Stimulated activated CD4-positive, alpha-beta T cell treated with anti-CD3 and anti-CD28 coated beads, Interleukin-4, amount 100 ng/mL, for 24 hours (primary cell): ENCODE measurements around the gene TAX1BP1.
"Not testable (repeated sequence)": the region's sequence is repeated elsewhere in the genome, so short reads cannot be mapped to it uniquely, and the experiment has no call there.

ENCODE experiments used
- DNase-seq: peaks from one replicate; pipeline ENCODE4 v3.0.0-alpha.2; 2020

TAX1BP1 gene

DNA sequence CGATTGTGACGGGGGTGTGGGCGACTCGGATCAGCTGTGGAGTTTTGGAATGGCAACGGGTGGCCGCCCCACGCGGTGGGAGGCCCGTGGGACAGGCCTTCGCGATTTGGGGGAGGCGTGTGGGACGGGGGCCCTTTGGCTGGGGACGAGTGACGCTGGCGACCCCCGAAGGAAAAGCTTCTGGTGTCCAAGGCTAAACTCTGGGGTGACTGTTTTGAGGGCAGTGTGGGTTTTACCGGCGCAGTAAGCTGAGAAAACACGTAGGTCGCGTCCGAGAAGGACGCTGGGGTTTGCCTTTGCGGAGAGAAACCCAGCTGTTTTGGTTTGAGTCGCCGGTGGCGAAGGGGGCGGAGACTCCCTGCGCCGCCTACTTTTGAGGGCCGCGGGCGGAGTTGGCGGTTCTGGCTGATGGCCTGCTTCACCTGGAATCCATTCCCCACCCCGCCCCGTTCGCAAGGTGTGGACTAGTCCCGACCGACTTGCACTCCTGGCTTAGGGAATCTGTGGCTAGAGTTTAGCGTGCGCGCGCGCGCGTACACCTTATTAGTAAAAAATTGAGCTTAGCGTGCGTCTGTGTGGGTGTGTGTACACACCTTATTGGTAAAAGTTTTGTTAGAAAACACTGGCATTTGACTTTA lies 606 bp downstream of the TAX1BP1 start:
- peak; percentile 84 for DNase-seq

DNA sequence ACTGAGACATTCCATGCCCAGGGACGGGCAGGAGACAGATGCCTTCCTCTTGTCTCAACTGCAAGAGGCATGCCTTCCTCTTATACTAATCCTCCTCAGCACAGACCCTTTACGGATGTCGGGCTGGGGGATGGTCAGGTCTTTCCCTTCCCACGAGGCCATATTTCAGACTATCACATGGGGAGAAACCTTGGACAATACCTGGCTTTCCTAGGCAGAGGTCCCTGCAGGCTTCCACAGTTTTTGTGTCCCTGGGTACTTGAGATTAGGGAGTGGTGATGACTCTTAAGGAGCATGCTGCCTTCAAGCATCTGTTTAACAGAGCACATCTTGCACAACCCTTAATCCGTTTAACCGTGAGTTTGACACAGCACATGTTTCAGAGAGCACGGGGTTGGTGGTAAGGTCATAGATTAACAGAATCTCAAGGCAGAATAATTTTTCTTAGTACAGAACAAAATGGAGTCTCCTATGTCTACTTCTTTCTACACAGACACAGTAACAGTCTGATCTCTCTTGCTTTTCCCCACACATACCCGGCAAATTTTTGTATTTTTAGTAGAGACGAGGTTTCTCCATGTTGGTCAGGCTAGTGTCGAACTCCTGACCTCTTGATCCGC lies 2.2 kb downstream of the TAX1BP1 start:
- DNase-seq = not testable (repeated sequence)

DNA sequence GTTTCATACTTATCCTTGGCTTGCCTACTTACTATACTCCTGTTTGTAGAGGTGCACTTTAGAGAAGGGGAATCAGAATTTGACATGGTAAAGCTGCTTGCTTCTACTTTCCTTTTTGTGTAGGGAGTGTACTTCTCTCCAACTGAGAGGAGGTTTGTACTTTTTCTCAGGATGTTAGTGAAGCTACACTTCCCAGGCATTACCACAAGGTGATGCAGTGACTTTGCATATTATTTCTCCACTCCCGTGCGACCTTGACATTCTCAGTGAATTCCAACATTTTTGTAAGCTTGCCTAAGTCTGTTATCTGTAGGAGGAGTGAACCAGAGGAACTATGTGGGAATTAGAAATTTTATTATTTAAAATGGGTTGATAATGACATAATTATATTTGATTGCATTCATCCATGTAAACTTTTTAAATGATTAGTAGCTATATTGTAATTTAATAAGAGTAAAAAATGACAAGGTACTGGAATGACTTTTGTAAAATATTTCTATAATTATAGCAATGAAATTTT lies 5.2 kb downstream of the TAX1BP1 start:
- DNase-seq = no peak

DNA sequence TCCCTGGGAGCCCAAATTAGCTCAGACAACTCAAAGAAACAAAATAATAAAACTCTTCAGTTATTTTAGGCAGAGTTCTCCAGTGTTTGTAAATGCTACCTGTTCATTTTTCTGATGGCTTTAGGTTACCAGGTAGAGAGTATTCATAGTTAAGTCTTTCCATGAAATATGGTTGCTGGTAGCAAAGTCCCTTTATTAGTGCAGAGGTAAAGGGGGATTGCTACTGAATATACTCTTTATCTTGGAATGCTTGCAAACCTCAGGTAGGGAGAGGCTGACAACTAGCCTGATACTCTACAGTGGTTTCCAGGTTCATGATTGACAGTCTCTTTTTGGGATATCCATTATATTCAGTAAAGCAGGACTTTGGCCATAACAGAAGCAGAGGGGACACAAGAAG lies 6.5 kb downstream of the TAX1BP1 start:
- no peak for DNase-seq

DNA sequence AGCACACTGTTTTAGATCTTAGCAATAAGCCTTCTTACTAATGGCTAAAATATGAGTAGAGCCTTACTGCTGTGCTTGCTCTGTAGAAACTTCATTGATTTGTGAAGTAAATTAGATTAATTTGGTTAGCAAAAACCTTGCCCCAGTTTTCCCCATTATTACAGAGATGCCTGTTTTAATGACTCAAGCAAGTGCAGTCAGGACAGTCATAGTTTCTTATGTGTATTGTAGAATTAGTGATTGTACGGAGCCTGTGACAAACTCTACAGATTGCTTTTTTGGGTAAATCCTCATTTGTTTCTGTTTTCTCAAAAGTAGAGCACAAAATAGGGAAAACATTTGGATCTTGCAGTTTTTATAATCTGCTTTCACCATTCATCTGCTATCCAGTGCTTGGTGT lies 7.0 kb downstream of the TAX1BP1 start:
- no peak for DNase-seq

DNA sequence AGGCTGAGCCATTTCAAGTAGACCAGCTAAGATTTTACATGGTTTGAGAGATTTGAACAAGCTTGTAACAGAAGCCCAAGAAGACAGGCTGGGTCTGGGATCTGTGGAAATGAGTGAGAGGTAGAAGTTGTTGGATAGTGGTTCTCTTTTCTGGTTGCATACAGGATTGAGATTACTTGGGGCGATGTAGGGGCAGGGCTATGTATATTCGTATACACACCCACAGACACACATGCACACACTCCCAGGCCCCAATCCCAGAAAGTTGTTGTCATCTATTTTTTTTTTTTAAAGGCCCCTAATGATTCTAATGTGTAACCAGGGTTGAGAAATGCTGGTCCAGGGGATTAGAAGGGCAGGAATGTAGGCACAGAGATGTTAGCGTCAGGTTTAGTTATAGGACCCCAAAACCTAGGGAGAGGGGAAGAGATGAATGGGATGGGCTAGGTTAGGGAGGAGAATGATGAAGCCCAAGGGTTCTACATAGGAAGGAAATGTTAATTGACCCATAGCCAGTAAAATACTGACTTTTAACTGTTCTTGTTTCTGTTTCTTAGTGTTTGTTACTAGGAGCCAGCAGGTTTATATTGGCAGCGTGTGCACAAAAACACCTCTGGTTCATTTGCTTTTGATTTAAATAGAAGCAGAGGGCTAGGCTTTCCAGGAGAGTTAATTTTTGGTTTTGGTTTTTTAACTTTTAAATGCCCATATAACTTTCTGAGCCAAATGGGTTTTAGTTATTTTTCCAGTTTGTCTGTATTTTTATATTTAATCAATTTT lies 7.8 kb downstream of the TAX1BP1 start:
- DNase-seq = no peak

DNA sequence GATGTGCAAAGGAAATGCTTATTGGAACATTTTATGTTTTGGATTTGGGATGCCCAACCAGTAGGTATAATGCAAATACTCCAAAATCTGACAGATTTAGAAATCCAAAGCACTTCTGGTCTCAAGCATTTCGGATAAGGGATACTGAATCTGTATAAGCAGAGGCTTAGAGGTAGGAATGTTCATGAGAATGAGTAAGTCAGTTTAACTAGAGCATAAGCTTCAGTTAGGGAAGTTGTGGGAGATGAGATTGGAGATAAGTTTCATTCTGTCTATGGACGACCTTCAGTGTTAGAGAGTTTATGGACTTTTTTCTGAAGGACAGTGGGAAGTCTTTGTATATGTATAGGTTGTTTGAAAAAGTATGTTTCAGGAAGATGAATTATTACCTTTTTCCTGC lies 10.4 kb downstream of the TAX1BP1 start:
- DNase-seq = no peak

DNA sequence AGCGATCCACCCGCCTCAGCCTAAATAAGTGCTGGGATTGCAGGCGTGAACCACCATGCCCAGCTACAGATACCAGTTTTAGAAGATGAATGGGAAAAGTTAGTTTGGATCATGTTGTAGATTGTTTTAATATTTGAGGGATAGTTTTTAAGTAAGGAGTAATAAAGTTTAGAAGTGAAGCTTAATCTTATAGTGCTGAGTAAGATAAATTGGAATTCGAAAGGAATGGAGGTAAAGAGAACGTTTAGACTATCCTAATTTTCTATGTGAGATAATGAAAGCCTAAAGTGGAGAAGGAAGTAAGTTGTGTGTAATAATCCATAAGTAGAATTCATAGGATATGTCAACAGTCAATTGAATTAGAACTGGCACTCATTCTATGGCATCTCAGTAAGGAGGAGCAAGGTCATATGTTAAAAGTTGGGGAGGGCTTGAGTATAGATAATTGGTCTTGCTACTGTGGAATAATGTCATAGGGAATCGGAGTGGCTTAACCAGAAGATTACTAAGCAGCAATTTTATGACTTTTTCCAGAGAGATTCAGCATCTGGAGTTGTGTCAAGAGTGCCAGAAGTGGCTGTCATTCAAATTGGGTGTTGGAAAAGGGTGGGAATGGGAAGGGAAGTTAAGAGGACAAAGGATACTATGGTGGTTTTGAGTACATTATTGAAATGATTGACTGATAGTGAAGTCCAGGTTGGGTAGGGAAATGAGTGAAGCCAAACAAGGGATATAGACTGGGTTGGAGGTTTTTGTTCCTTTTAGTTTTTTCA lies 12.1 kb downstream of the TAX1BP1 start:
- DNase-seq = no peak

DNA sequence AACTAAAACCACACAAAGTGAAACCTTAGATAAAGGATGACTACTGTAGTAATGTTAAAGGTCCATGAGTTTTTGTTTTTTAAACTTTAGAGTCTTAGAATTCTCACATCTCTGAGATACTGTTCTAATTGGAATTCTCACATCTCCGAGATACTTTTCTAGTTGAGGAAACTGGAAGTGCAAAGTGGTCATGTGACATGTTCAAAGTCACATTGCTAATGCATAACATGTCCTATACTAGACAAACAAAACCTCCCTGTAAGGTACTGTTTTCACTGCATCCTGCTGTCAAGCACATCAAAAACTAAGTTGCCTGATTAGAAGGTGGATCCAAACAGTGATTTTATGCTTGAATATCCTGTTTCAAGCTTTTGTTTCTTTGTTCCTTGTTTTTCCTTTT lies 13.9 kb downstream of the TAX1BP1 start:
- no peak for DNase-seq

DNA sequence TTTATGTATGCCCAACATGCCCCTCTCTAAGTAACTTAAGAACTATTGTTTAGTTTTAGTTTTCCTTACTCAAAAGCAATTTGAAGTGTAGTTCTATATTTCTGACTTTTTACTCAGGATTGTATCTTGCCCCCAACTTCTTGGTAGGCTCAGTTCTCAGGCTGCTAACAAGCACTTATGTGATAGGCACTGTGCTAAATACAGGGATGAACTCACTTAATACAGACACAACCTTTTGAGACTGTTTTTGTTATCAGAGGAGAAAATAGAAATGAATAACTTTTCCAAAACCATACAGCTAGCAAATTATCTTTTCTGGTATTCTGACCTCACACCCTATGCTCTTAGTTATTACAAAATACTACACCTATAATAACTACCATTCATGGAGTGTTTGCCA lies 16.3 kb downstream of the TAX1BP1 start:
- DNase-seq = no peak

DNA sequence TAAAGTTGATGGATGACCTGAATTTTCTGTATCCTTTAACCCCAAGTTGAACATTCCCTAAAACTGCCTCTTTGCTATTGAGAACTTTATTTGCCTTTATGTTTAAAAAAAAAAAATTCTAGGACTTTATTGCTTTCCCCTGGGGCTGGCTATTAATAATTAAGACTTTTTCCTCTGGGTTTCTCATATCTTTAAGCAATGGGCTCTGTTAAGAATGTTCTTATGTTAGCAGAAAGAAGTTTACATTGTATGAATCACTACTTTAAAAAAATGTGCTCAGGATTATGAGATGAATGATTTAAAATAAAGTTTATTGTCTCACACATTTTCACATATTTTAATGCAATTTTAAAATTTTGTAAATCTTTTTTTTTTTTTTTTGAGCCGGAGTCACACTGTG lies 19.5 kb downstream of the TAX1BP1 start:
- no peak for DNase-seq

DNA sequence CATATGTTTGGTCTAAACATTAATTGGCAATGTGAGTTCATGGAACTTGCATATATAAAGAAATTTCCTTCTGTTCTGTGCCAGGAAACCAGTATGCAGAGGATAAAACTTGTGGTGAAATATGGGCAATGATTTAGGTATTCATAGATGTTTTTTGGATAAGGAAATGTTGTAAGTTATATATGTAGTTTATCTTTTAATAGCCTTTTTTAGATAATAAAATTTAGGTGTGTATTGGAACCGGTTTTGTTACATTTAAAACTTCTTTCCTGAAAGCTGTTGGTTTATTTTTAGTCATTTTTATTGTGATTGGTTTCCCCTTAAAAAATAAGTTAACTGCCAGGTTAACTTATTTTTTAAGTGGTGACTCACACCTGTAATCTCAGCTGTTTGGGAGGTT lies 22.1 kb downstream of the TAX1BP1 start:
- no peak for DNase-seq

DNA sequence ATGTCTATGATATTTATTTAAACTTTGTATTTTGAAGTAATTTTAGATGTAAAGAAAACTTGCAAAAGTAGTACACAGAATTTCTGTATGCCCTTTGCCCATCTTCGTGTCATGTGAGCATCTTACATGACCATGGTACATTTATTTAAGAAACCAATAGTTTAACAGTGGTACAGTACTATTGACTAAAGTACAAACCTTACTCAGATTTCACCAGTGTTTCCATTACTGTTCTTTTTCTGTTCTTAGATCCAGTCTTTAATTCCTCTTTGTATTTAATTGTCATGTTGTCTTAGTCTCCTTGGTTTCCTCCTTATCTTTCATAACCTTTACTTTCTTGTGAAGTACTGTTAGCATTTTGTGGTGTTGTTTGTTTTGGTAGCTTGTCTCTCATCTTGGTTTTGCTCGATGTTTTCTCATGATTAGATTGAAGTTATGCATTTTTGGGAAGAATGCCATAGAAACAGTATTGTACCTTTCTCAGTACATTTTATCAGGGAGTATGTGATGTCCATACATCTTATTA lies 24.1 kb downstream of the TAX1BP1 start:
- no peak for DNase-seq

DNA sequence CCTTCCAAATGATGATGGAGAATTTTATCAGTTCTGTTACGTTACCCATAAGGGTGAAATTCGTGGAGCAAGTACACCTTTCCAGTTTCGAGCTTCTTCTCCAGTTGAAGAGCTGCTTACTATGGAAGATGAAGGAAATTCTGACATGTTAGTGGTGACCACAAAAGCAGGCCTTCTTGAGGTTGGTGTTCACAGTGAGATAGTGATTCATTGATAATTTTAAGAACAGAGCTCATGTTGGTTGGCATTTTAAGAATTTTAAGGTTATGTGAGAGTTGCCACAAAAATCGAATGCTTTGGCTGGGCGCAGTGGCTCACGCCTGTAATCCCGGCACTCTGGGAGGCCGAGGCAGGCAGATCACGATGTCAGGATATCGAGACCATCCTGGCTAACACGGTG lies 25.9 kb downstream of the TAX1BP1 start:
- DNase-seq = no peak

DNA sequence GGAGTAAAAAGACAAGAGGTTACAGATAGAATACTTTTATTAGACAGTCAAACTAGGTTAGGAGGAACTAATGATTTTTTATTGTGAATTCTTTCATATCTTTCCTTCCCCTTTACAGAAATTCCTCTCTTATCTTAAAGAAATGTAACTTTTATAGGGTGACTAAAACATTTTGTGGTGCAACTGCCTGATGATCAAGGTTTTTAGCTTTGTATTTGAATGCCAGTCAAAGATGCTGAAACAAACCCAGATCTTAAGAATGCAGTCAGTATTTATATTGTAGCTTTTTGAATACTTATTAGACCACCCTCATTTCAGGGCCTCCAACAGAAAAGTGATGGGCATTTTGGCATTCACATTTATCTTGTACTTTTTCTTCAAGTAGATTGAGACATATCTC lies 27.4 kb downstream of the TAX1BP1 start:
- no peak for DNase-seq

DNA sequence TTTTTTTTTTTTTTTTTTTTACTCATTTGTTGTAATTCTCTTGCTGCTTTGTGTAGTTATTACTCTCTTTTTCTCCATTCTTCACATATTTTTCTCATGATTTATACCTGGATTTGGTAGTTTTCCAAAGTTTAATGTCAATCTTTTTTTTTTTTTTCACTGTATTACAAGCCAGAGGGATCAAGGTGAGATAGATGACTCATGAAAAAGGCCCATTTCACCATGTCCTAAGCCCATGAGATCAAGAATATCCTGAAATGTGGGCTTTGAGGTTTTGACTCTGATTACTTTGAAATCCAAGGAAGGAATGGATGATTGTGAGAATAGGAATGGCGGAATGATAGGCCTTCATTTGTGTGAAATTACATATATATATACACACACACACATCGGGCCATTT lies 31.1 kb downstream of the TAX1BP1 start:
- no peak for DNase-seq

DNA sequence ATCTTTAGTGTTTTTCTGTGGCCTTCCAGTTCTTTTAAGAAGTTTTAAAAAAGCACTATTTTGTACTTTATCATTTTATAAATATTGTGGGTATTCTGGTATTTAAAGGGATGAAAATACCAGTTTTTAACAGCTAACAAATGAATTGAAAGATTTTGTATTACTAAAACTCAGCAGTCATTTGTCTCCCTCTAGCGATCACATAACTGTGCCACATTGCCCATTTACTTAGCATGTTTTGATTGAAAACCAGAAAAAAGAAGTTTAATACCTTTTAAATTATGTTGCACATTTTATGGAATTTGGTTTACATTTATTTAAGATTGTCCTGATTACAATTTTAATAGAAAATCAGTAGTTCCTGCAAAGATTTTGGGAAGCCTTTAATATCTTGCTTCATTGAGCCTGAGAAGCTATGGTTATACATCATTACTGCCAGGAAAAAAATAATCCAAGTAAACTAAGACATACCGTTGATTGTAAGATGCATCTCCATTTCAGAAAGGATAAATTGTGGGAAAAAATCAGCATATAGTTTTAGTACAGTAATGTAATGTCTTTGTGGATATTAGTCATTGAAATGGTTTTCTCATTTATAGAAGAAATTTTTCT lies 34.9 kb downstream of the TAX1BP1 start:
- no peak for DNase-seq

DNA sequence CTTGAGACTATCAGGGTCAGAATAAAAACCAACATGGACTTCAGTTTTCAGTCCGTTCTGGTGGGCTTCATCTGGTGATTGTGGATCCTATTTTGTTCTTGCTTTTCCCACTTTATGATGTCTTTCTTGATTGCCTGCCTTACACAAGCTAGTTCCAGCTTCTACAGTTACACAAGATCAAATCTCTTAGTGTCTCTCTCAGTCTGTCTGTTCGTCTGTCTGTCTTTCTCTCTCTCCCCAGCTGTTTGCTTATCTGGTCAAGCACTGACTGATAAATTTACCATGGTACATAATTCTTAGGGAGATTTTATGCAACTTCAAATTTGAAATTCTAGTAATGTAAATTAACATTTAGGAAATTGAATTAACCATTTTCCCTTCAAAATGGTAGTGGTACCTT lies 35.8 kb downstream of the TAX1BP1 start:
- no peak for DNase-seq

DNA sequence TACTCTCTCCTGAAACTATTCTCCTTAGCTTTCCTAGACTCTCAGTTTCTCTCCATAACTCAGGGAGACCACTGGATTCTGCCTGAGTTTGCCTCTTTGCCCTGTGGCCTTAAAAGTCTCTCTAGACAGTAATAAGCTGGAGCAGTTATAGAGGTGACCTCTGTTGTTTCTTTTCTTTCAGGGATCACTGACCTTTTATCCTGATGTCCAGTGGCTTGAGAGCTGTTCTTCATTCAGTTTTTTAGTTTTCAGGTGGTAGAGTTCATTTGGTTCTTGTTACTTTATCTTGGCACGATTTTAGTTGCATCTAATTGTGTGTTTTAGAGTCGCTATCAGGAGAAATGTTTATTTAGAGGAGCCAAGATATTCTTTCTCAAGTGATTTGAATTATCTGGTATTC lies 37.7 kb downstream of the TAX1BP1 start:
- DNase-seq = no peak

DNA sequence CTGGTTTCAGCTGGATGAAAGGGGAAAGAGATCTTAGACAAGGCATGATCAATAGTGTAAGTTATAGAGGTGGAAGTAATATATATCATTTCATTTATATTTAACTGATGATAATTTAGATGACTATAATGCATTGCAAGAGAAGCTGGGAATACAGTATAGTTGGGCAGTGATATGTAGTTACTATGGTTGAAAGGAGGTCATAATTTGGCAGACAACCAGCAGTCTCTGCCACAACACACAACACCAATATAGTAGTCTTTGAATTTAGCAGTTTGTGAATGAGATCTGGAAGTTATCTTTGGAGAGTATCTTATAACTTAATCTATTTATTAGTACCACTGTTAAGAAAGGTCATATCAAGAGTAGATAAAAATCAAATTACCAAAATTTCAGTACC lies 39.9 kb downstream of the TAX1BP1 start:
- no peak for DNase-seq

DNA sequence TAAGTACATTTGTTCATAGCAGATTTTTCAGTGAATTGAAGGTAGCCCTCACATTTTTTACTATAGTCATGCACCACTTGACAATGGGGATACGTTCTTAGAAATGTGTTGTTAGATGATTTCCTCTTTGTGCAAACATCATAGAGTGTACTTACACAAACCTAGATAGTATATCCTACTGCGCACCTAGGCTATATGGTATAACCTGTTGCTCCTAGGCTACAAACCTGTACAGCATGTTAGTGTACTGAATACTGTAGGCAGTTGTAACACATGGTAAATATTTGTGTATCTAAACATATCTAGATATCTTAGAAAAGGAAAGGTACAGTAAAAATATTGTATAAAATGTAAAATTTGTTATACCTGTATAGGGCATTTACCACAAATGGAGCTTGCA lies 41.2 kb downstream of the TAX1BP1 start:
- no peak for DNase-seq

DNA sequence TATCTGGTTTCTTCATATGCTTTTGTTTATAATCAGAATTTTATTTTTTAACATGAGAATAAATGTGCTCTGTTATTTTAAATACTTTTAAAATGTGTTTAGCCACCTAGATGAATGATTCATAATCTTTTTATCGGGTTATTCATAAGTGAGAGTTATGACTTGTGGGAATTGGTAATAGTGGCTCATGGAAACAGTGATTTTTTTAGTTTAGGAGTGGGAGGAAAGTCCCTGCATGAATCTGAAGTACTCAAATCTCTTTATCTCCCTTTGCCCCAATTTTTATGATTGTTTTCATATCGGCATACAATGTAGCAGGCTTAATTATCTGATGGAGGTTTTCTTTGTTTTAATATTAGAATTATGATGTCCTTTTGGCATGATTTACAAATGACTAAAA lies 42.9 kb downstream of the TAX1BP1 start:
- DNase-seq = no peak
